Liver (tissue), 9 donors: Measurements from ENCODE around the gene PELI2. TPM values are rescaled to one million over a fixed set of nuclear protein-coding genes. Genes with fewer than 3 reads are reported as not detected.

Experiments used
- DNase-seq: peaks from one replicate; pipeline ENCODE4 v3.0.0-alpha.2; 2017; ENCODE audit warnings: low spot score
- H3K27ac ChIP-seq, 2 donors: one replicate each; pipeline ENCODE4 v1.7.0; 2013; ENCODE audit warnings: inconsistent platforms in 2 of 2, low read length in 2 of 2, control low read depth in 1 of 2, low read depth in 1 of 2, mild to moderate bottlenecking in 1 of 2
- H3K27me3 ChIP-seq, 4 donors: one replicate each; pipeline versions ENCODE4 v1.6.1 to v1.7.0; 2013; ENCODE audit warnings: low read length in 3 of 4, inconsistent platforms in 1 of 4, mild to moderate bottlenecking in 1 of 4, moderate library complexity in 1 of 4; ENCODE audit not compliant: control insufficient read depth in 4 of 4, insufficient read depth in 4 of 4
- H3K36me3 ChIP-seq, 4 donors: one replicate each; pipeline versions ENCODE4 v1.6.1 to v1.7.0; 2013; ENCODE audit warnings: low read length in 3 of 4, mild to moderate bottlenecking in 3 of 4, low read depth in 1 of 4, moderate library complexity in 1 of 4; ENCODE audit not compliant: control insufficient read depth in 4 of 4, insufficient read depth in 3 of 4
- H3K4me1 ChIP-seq, 4 donors: one replicate each; pipeline versions ENCODE4 v1.6.1 to v1.7.0; 2013; ENCODE audit warnings: low read length in 3 of 4, mild to moderate bottlenecking in 3 of 4, moderate library complexity in 1 of 4; ENCODE audit not compliant: control insufficient read depth in 4 of 4, insufficient read depth in 4 of 4
- H3K4me3 ChIP-seq, 3 donors: one replicate each; pipeline versions ENCODE4 v1.6.1 to v1.7.0; 2013; ENCODE audit warnings: low read length in 3 of 3, control low read depth in 1 of 3, low read depth in 1 of 3, mild to moderate bottlenecking in 1 of 3
- H3K9ac ChIP-seq, 2 donors: one replicate each; pipeline ENCODE4 v1.7.0; 2013; ENCODE audit warnings: low read length in 2 of 2, mild to moderate bottlenecking in 2 of 2, moderate library complexity in 2 of 2, control low read depth in 1 of 2, low read depth in 1 of 2
- H3K9me3 ChIP-seq, 4 donors: one replicate each; pipeline versions ENCODE4 v1.6.1 to v1.7.0; 2013; ENCODE audit warnings: low read length in 3 of 4; ENCODE audit not compliant: control insufficient read depth in 4 of 4
- ATF3 ChIP-seq: IDR thresholded peaks from 2 replicates; pipeline ENCODE4 v1.6.1; 2016; ENCODE audit warnings: antibody characterized with exemption
- CTCF ChIP-seq: fragments of 150-350 bp; IDR thresholded peaks from 2 replicates; pipeline ENCODE4 v1.5.1; 2017; ENCODE audit warnings: improper control_type of control experiment, low read depth, low read length; ENCODE audit not compliant: missing input control
- EGR1 ChIP-seq, 2 donors: IDR thresholded peaks; 2 replicates each; pipeline ENCODE4 v1.6.1; 2016 to 2018; ENCODE audit warnings: antibody characterized with exemption in 2 of 2, low read depth in 2 of 2
- FOXA1 ChIP-seq: IDR thresholded peaks from 2 replicates; pipeline ENCODE4 v1.6.1; 2016; ENCODE audit warnings: antibody characterized with exemption
- FOXA2 ChIP-seq: IDR thresholded peaks from 2 replicates; pipeline ENCODE4 v1.6.1; 2016; ENCODE audit warnings: antibody characterized with exemption
- HNF4G ChIP-seq: IDR thresholded peaks from 2 replicates; pipeline ENCODE4 v1.6.1; 2016; ENCODE audit warnings: antibody characterized with exemption
- NR2F2 ChIP-seq: IDR thresholded peaks from 2 replicates; pipeline ENCODE4 v1.6.1; 2016; ENCODE audit warnings: antibody characterized with exemption
- RXRA ChIP-seq, 2 donors: IDR thresholded peaks; 2 replicates each; pipeline ENCODE4 v1.6.1; 2017 to 2018; ENCODE audit warnings: antibody characterized with exemption in 2 of 2, mild to moderate bottlenecking in 1 of 2
- TAF1 ChIP-seq: conservative IDR thresholded peaks from 2 replicates; pipeline ENCODE4 v1.6.1; 2016; ENCODE audit warnings: antibody characterized with exemption, mild to moderate bottlenecking
- YY1 ChIP-seq: IDR thresholded peaks from 2 replicates; pipeline ENCODE4 v1.6.1; 2016; ENCODE audit warnings: antibody characterized with exemption, mild to moderate bottlenecking
- ZBTB33 ChIP-seq: IDR thresholded peaks from 2 replicates; pipeline ENCODE4 v1.6.1; 2016; ENCODE audit warnings: antibody characterized with exemption
- WGBS: extraction: QIAGEN DNeasy Blood & Tissue Kit; methylation state at CpG from one replicate; pipeline ENCODE4 v1.1.7; 2013; 5-methylcytosine and 5-hydroxymethylcytosine counted together
- polyA plus RNA-seq, 2 donors: library from polyadenylated mRNA; stranded (reverse) in 1 of 2; unstranded in 1 of 2; fragments of 200-250 nt in 1 of 2; fragments of >200 nt in 1 of 2; fragmentation: Nextera tagmentation in 1 of 2; extraction: Ambion mirVana in 1 of 2; gene quantifications; one replicate each; pipeline versions ENCODE4 v1.2.1 to v1.2.3, GENCODE V29; 2013 to 2015
- total RNA-seq, 2 donors: library from RNA; depleted of rRNA; stranded (reverse); fragments of >200 nt; gene quantifications; one replicate each; pipeline ENCODE4 v1.2.3, GENCODE V29; 2014
- TF ChIP-seq, protein P1 (sequence below): IDR thresholded peaks from 2 replicates; pipeline ENCODE4 v1.6.1; 2016; ENCODE audit warnings: antibody characterized with exemption, mild to moderate bottlenecking
- donor health status: healthy.
- donor health status: healthy.
- donor health status: healthy.
- donor health status: healthy.
- donor health status: healthy.

PELI2 gene
- total and polyA plus RNA-seq, 4 donors, result 0.68 to 2.9 (median 1.2) TPM

GRCh38 chr14:56150645-56151345, 32.6 kb downstream of the PELI2 start:
- no peaks in the 10 kb centered on the region for H3K4me1 ChIP-seq
- no peak for DNase-seq
- H3K36me3 ChIP-seq, result no peaks in the 10 kb centered on the region
- 82% methylated on average over 6 of the region's 6 CpGs for WGBS
- H3K27me3 ChIP-seq, result no peaks in the 10 kb centered on the region
- H3K9me3 ChIP-seq, result no peaks in the 10 kb centered on the region
- H3K27ac ChIP-seq, result no peak overlapping the region
- H3K4me3 ChIP-seq, result no peak overlapping the region
- TF ChIP-seq NR2F2 (no peak), ZBTB33 (no peak), FOXA2 (no peak), FOXA1 (no peak), HNF4G (no peak), YY1 (no peak), RXRA (IDR thresholded peaks at IDR 0.05) (no peak)
- TF ChIP-seq, protein P1, sequence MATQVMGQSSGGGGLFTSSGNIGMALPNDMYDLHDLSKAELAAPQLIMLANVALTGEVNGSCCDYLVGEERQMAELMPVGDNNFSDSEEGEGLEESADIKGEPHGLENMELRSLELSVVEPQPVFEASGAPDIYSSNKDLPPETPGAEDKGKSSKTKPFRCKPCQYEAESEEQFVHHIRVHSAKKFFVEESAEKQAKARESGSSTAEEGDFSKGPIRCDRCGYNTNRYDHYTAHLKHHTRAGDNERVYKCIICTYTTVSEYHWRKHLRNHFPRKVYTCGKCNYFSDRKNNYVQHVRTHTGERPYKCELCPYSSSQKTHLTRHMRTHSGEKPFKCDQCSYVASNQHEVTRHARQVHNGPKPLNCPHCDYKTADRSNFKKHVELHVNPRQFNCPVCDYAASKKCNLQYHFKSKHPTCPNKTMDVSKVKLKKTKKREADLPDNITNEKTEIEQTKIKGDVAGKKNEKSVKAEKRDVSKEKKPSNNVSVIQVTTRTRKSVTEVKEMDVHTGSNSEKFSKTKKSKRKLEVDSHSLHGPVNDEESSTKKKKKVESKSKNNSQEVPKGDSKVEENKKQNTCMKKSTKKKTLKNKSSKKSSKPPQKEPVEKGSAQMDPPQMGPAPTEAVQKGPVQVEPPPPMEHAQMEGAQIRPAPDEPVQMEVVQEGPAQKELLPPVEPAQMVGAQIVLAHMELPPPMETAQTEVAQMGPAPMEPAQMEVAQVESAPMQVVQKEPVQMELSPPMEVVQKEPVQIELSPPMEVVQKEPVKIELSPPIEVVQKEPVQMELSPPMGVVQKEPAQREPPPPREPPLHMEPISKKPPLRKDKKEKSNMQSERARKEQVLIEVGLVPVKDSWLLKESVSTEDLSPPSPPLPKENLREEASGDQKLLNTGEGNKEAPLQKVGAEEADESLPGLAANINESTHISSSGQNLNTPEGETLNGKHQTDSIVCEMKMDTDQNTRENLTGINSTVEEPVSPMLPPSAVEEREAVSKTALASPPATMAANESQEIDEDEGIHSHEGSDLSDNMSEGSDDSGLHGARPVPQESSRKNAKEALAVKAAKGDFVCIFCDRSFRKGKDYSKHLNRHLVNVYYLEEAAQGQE, result no peak
- H3K9ac ChIP-seq, result no peak overlapping the region

GRCh38 chr14:56152221-56152620, 34.0 kb downstream of the PELI2 start:
- Histone ChIP-seq H3K36me3 (no peaks in the 10 kb centered on the region), H3K9me3 (no peaks in the 10 kb centered on the region), H3K27ac (no peak overlapping the region), H3K4me1 (no peaks in the 10 kb centered on the region), H3K27me3 (no peaks in the 10 kb centered on the region), H3K4me3 (no peak overlapping the region), H3K9ac (no peak overlapping the region)
- TF ChIP-seq CTCF (no peak), ATF3 (no peak), EGR1 (IDR thresholded peaks at IDR 0.05; ENCODE audit: low read depth in 2 of 2) (no peak), HNF4G (no peak), FOXA2 (no peak), YY1 (no peak), NR2F2 (no peak), TAF1 (no peak)
- WGBS, result 96% methylated on average over 1 of the region's 1 CpG
- no peak for DNase-seq
